Inflammatory macrophage treated with lipopolysaccharide for 1 hour (primary cell): ENCODE data around the gene WASF3.
"Not testable (repeated sequence)": the region's sequence is repeated elsewhere in the genome, so short reads cannot be mapped to it uniquely, and the experiment has no call there.

Source experiments
- DNase-seq, 2 donors: peaks; one replicate each; pipeline ENCODE4 v3.0.0-alpha.2; 2020 to 2022

WASF3 gene

GRCh38 chr13:26591672-26592071, 34.2 kb downstream of the WASF3 start:
- DNase-seq = no peak

DNA sequence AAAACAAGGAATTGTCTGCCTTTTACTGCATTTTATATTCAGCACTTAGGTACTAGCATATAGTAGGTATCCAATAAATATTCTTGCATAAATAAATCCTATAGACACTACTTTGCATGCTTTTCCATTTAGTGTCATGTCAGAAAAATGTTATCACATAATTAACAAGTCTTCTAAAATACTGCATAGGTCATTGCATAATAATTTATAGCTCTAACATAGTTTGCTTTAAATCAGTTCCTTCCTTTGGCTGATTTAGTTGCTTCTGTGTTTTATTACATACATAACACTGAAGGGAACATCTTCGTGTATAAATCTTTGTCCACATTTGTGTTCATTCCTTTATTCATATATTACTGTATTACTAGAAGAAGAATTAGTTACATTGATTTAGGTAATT, 36.2 kb downstream of the WASF3 start:
- no peak for DNase-seq

DNA sequence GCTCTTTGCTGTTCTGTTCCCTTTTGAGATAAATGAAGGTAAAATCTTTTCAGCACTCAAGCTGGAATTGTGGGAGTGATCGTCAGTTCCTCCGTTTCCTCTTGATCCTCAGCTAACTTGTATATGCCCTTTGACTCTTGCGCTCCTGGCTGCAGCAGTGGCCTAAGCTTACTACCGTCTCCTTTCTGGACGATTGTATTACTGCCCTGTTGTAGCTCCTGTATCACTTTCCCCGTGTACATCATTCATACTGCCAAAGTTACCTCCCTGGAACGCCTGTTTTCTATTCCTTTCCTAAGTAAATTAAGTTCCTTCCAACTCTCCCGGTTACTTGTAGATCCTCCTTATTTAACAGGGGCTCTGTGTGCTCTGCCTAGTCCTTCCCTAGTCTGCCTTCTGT, 36.9 kb downstream of the WASF3 start:
- no peak for DNase-seq

GRCh38 chr13:26596458-26596857, 39.0 kb downstream of the WASF3 start:
- DNase-seq = no peak

- DNase-seq = no peak
These were observed 41.9 kb downstream of the WASF3 start for GRCh38 chr13:26599403-26599802.

DNA sequence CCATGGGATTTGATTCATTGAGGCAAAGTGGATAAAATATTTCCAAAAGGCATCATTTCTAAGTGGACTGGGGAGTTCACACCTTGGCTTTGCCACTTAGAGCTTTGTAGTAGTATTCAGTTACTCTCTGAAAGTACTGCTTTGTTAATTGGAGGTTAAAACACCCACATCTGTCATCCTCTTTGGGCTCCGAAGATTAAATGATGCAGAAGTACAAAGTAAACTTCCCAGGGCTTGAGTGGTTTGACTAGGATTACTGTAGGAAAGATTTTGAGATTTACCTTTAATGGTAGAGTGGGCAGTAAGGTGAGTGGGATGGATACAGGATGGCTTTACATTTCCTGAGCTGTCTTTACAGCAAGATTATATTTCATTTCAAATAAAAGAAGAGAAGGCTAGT, 42.4 kb downstream of the WASF3 start:
- DNase-seq = no peak

DNA sequence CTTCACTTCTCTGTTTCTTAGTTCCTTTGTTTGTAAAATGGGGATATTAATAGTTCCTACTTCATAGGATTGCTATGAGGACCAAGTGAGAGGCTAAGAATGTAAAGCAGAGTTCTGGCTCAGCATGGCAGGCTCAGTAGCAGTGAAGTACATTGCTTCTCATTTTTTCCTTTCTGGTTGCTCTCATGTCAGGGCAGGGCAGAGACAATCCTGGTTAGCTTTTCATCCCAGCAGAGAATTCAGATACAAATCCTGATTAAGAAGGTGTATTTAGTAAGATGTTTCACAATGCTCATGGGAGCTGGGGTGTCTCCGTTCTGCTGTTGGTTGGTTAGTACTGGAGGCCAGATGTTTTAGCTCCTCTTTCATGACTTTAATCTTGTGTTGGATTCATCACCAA, 42.9 kb downstream of the WASF3 start:
- DNase-seq = no peak

DNA sequence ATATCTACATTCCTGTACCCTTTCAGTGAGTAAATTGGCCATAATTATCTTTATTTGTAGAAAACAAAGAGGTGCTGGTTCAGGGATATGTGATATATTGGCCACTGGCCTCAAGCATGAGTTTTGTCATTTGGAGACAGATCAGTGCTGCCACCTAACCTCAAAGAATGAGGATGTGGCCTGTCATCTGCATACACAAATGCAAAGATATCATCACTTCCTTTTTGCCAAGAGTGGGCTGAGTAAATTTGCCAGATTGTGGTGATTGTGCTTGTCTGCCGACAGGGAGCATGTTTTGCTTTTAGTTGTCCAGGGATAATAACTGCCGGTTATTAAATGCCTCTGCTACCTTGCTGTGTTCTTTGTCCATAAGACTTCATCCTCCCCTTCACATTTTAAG, 44.2 kb downstream of the WASF3 start:
- DNase-seq = peak in 1 of 2 donors; percentile 8

GRCh38 chr13:26602783-26603182, 45.3 kb downstream of the WASF3 start:
- DNase-seq = no peak

DNA sequence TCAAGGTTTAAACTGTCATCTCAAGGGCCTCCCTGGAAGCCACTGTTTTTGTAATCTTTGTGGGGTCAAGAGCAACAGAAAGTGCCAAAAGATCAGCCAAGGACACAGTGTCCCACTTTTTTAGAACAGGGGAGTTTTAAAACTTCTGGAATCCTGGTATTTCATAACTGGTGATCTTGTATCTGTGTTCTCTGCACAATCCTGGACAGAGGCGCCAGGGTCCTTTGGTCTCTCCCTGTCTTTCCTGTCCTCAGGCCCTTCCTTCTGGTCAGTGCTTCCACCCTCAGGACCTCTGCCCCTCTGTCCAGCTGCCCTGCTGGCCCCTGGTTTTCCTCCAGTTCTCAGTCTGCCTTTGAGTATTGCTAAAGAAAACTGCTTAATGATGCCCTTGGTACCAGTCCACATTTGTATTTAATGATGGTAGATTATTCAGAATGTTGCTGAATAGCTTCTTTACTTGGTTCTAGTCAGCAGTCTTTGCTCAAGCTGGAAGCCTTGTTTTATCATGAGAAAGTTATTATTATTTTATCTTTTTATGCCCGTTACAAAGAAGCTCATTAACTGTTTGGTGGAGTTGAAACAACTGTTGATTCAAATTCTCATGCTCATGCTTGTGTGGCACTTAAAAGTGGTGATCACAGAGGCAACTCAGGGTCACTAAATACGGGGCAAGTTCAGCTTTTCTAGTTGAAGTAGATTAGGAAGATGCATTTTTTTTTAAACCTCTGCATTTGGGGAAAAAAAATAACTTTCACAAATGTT, 47.5 kb downstream of the WASF3 start:
- DNase-seq = no peak

DNA sequence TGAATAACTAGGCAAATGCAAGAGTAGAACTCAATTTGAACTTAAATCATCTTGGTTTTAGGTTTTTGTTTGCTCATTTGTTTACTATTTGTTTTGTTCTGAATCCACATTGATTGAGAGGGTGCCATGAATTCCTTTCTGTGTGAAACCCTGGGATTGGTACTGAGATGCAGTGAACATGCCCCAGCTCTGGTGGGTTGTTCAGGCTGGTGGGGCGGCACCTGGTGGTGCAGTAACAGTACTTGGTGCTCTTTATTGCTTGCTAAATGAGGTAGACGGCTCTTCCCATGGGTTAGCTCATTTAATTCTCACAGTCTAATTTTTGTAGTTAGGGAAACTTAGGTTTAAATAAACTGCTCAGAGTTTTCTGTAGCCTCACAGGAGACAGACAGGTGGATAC, 48.4 kb downstream of the WASF3 start:
- no peak for DNase-seq

DNA sequence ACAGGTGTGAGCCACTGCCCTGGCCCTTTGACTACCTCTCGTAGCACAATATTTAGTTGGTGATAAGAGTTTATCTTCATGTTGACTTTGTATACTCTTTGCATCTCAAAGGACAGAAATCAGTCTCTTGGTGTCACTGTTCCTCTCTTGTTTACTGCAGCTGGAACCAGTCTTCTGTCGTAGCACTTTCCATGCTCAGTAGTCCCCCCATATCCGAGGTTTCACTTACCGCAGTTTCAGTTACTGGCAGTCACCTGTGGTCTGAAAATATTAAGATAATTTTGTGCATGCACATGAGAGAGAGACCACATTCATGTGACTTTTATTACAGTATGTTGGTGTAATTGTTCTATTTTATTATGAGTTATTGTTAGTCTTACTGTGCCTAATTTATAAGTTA, 49.1 kb downstream of the WASF3 start:
- no peak for DNase-seq

DNA sequence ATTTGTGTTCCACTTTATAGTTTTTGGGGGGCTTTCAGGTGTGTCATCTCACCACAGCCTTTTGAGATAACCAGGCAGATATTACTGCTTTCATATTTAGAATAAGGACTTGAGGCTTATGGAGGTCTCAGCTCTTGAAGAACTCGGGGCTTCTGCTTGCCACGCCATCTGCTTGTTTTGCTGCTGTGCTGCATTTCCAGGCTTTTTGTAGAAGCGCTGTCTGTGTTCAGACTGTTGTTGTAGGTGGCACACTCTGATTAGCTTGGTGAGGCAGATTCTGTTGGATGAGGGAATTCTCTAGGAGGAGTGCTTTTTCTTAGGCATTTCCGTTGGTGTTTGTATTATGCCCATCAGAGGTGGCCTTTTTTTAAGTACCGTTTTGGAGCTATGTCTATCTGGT, 57.2 kb downstream of the WASF3 start:
- no peak for DNase-seq

DNA sequence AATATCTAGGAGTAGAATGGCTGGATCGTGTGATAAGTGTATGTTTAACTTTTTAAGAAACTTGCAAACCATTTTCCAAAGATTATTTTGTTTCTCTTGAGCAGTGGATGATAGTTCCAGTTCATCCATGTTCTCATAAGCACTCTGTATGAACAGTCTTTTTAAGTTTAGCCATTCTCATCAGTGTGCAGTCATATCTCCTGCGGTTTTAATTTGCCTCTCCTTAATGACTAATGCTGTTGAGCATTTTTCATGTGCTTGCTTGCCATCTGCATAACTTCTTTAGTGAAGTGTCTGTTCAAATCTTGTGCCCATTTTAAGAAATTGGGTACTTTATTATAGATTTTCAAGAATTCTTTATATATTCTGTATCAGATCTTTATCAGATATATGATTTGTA, 58.6 kb downstream of the WASF3 start:
- DNase-seq = no peak

DNA sequence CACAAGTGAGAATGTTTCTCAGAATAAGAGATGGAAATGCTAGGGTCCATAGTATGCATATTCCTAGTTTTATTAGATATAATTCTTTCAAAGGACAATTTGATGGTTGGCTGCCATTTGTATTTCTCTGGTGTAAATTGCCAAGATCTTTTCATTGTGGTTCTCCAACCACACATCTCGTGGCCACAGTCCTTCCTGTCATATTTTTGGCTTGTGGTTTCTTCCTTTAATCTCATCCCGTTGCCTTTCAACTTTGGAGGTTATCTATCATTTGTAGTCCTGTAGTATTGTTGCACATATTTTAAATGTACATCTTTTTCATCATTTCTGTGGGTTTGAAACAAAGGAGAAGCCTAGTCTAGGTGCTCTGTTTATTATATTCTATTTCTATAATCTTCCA, 61.2 kb downstream of the WASF3 start:
- DNase-seq = no peak

- DNase-seq = no peak
These were observed 61.9 kb downstream of the WASF3 start for GRCh38 chr13:26619358-26619757.

DNA sequence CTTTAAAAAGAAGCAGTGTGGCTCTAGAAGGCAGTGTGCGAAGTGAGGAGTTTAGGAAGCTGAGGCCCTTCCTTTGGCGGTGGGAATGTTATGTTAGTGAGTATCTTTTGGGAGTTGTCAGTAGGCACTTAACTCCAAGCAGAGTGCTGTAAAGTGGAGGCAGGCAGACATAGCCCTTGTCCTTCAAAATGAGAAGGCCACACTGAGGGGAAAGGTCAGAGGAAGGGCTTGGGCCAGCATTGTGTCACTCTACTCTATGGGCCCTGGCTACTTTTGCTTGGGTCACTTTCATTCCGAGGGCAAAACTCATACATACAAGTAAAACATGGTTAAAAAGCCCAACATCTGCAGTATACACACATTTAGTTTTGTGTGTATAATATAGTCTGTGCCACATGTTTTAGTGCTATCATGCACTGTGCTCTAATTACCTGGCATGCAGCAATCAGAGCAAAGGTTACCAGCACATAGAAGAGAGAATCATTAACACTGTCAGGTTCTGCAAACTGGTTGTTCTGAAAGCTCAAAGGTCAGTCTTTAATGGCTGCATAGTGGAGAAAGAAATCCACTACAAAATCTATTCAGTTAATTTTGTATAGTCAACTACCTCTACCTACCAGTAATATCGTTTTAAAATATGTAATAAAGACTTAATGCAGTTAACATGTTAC, 64.4 kb downstream of the WASF3 start:
- no peak for DNase-seq

DNA sequence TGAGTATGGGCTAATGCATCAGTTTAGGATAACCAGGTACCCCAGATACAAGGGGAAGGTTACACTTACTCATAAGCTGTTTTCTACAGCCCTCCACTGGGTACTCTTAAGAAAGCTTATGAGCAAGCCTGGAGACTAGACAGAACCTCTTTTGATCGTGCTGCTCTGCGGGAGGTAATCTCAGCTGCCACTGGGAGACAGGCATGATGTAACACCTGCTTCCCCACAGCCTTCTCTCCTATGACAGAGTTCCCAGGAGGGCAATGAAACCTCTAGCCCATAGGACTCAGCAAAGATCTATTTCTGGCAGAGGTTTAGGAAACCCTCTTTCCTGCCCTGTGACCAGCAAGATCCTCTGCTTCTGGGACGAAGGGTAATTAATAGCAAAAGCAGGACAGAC, 65.6 kb downstream of the WASF3 start:
- no peak for DNase-seq

GRCh38 chr13:26624572-26624971, 67.1 kb downstream of the WASF3 start:
- no peak for DNase-seq

DNA sequence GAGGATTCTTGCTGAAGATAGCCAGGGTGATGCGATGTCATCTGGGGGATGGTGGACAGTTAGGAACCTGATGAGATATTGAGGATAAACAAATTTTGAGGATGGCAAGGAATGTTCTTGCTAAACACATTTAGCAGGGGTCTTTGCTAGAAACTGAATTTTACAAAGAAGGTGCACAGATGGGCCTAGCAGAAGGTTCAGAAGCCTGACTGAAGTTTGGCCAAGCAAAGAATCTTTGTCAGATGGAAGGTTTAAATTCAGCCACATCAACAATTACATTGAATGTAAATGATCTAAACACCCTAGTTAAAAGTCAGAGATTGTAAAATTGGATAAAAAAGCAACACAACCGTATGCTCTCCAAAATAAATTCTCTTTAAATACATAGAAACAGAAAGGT, 68.8 kb downstream of the WASF3 start:
- DNase-seq = no peak

- DNase-seq = no peak
These were observed 71.2 kb downstream of the WASF3 start for GRCh38 chr13:26628706-26629105.

GRCh38 chr13:26629260-26629825, 71.9 kb downstream of the WASF3 start:
- DNase-seq = no peak

GRCh38 chr13:26635634-26636033, 78.2 kb downstream of the WASF3 start:
- not testable (repeated sequence) for DNase-seq

DNA sequence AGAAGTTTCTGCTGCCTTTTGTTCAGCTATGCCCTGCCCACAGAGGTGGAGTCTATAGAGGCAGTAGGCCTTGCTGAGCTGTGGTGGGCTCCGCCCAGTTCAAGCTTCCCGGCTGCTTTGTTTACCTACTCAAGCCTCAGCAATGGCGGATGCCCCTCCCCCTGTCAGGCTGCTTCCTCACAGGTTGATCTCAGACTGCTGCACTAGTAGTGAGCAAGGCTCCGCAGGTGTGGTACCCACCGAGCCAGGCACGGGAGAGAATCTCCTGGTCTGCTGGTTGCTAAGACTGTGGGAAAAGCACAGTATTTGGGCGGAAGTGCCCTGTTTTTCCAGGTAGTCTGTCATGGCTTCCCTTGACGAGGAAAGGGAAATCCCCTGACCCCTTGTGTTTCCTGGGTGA, 78.6 kb downstream of the WASF3 start:
- not testable (repeated sequence) for DNase-seq

DNA sequence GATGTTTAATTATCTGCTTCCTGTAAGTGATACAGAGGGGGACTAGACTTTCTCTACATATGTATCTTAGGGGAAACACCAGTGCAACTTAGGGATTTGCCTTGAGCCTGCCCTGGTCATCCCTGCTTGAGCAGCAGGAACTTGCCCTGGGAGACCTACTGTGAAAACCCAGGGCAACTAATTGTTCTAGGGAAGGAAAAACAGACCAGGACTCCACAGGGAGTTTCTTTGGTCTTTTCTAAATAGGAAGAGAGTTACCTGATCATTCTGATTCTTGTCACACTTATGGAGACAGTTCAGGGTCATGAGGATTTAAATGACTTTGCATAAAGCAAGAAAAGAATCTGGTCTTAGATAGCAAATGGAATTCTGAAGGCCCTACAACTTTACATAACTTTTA, 89.1 kb downstream of the WASF3 start:
- no peak for DNase-seq
